ENCODE measurements around the gene TFPT.
A peak's percentile ranks its signal among the peaks of the same experiment; 100 is the strongest.

Gene TFPT

GRCh38 chr19:54154603-54155345 is 39.3 kb upstream of the TFPT start:
- ATAC-seq (replicated peaks): no peak
- DNase-seq: no peak
- H3K9me3 Mint-ChIP-seq: no peaks in the 10 kb centered on the region
- H3K4me3 Mint-ChIP-seq: no peak overlapping the region
- peaks cover 34 to 47% of the 10 kb centered on the region in 2 donors for H3K36me3 Mint-ChIP-seq
- no peak overlapping the region for H3K27ac Mint-ChIP-seq
- H3K4me1 Mint-ChIP-seq: peaks cover 25 to 38% of the 10 kb centered on the region in 2 donors
- no peaks in the 10 kb centered on the region for H3K27me3 Mint-ChIP-seq

DNA sequence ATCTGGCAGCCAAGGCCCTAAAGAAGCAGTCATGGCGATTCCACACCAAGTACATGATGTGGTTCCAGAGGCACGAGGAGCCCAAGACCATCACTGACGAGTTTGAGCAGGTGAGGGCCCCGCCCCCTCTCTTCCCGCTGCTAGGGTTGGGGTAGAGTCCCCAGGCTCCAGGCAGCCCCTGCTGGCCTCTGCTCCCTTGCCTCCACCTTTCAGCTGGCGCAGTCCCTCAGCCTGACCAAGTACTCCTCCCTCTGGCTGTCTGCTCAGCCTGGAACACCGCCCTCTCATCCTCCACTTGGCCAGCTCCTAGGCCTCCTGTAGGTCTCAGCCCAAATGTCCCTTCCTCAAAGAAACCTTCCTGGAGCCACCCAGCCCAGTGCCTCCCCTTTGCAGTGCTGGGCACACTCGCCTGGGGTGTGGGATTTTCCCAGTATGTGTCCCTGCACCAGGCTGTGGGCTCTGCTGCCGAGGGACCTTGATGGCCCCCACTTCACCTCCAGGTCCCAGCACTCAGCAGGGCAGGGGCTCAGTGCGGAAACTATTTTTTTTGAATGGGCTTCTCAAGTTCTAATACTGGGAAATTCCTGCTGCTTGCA is 38.4 kb upstream of the TFPT start:
- Mint-ChIP-seq H3K36me3 (peaks cover 40 to 54% of the 10 kb centered on the region in 2 donors), H3K4me1 (peaks cover 25 to 42% of the 10 kb centered on the region in 2 donors), H3K27ac (peak overlapping the region; percentile 16), H3K9me3 (no peaks in the 10 kb centered on the region), H3K4me3 (no peak overlapping the region), H3K27me3 (no peaks in the 10 kb centered on the region)
- no peak for ATAC-seq (replicated peaks)
- no peak for DNase-seq

GRCh38 chr19:54152878-54153524 is 37.5 kb upstream of the TFPT start:
- Mint-ChIP-seq H3K9me3 (no peaks in the 10 kb centered on the region), H3K4me3 (peak overlapping the region in 1 of 2 donors; percentile 3), H3K36me3 (peaks cover 42 to 53% of the 10 kb centered on the region in 2 donors), H3K27me3 (no peaks in the 10 kb centered on the region), H3K4me1 (peaks cover 17 to 35% of the 10 kb centered on the region in 2 donors), H3K27ac (peak overlapping the region; percentile 49)
- DNase-seq (no peak), ATAC-seq (replicated peaks) (no peak)

GRCh38 chr19:54152267-54152666 is 36.8 kb upstream of the TFPT start:
- Mint-ChIP-seq H3K36me3 (peaks cover 42 to 55% of the 10 kb centered on the region in 2 donors), H3K4me1 (peaks cover 17 to 31% of the 10 kb centered on the region in 2 donors), H3K27ac (no peak overlapping the region), H3K27me3 (no peaks in the 10 kb centered on the region), H3K4me3 (no peak overlapping the region), H3K9me3 (no peaks in the 10 kb centered on the region)
- DNase-seq (no peak), ATAC-seq (replicated peaks) (no peak)

GRCh38 chr19:54151362-54152035 is 36.0 kb upstream of the TFPT start:
- Mint-ChIP-seq H3K9me3 (no peaks in the 10 kb centered on the region), H3K36me3 (peaks cover 45 to 53% of the 10 kb centered on the region in 2 donors), H3K27me3 (no peaks in the 10 kb centered on the region), H3K4me1 (peaks cover 12 to 30% of the 10 kb centered on the region in 2 donors), H3K4me3 (no peak overlapping the region), H3K27ac (peak overlapping the region; percentile 68)
- DNase-seq: no peak
- ATAC-seq (replicated peaks): no peak

DNA sequence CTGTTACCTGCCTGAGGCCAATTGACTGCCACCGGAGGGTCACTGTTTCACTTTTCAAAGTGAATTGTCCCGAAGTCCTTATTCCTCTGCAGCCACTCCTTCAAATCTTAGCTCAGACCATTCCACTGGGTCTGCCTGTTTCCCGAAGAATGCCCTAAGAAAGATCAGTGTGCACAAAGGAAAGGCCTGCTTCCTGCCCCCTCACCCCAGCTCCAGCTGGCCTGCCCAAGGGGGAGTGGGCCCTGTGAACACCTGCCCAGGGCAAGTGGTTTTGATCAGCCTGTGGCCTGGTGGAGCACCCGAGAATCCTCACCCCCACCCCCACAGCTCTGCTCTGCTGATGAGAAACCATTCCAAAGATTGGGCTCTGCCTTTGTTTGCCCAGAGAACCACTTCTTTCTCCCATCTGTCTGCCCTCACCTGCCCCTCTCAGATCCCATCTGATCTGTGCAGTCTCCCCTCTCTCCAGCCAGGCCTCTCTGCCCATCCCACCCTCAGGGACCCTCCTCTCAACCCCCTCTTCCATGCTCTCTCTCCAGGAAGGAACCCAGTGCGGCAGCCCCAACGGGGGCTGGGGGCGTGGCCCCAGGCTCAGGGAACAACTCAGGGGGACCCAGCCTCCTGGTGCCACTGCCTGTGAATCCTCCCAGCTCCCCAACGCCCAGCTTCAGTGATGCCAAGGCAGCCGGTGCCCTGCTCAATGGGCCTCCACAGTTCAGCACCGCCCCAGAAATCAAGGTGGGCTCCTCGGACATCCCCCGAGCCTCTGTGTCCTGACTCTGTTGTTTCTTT is 33.8 kb upstream of the TFPT start:
- Mint-ChIP-seq H3K9me3 (no peaks in the 10 kb centered on the region), H3K27me3 (no peaks in the 10 kb centered on the region), H3K27ac (no peak overlapping the region), H3K36me3 (peaks cover 57 to 61% of the 10 kb centered on the region in 2 donors), H3K4me3 (no peak overlapping the region), H3K4me1 (peaks cover 8 to 24% of the 10 kb centered on the region in 2 donors)
- no peak for DNase-seq
- no peak for ATAC-seq (replicated peaks)

DNA sequence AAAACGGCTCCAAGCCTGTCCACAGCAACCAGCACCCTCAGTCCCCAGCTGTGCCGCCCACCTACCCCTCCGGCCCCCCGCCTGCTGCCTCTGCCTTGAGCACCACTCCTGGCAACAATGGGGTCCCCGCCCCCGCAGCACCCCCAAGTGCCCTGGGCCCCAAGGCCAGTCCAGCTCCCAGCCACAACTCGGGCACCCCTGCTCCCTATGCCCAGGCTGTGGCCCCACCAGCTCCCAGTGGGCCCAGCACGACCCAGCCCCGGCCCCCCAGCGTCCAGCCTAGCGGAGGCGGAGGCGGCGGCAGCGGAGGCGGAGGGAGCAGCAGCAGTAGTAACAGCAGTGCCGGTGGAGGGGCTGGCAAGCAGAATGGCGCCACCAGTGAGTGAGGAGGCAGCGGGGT is 32.7 kb upstream of the TFPT start:
- no peak overlapping the region for H3K27ac Mint-ChIP-seq
- ATAC-seq (replicated peaks) (no peak), DNase-seq (no peak)
- peaks cover 2 to 25% of the 10 kb centered on the region in 2 donors for H3K4me1 Mint-ChIP-seq
- peaks cover 59 to 62% of the 10 kb centered on the region in 2 donors for H3K36me3 Mint-ChIP-seq
- no peaks in the 10 kb centered on the region for H3K9me3 Mint-ChIP-seq
- no peak overlapping the region for H3K4me3 Mint-ChIP-seq
- H3K27me3 Mint-ChIP-seq: no peaks in the 10 kb centered on the region

- Mint-ChIP-seq H3K9me3 (no peaks in the 10 kb centered on the region), H3K4me1 (peaks cover 0 to 23% of the 10 kb centered on the region in 2 donors), H3K27me3 (no peaks in the 10 kb centered on the region), H3K4me3 (no peak overlapping the region), H3K36me3 (peaks cover 60 to 66% of the 10 kb centered on the region in 2 donors), H3K27ac (no peak overlapping the region)
- ATAC-seq (replicated peaks) (no peak), DNase-seq (no peak)
Measured at GRCh38 chr19:54147676-54148075, 32.2 kb upstream of the TFPT start.

GRCh38 chr19:54145541-54146158 is 30.2 kb upstream of the TFPT start:
- Mint-ChIP-seq H3K4me3 (no peak overlapping the region), H3K27ac (no peak overlapping the region), H3K9me3 (no peaks in the 10 kb centered on the region), H3K36me3 (peaks cover 62 to 68% of the 10 kb centered on the region in 2 donors), H3K4me1 (peaks cover 12 to 41% of the 10 kb centered on the region in 2 donors), H3K27me3 (no peaks in the 10 kb centered on the region)
- ATAC-seq (replicated peaks): no peak
- no peak for DNase-seq

GRCh38 chr19:54142166-54142780 is 26.8 kb upstream of the TFPT start:
- no peak overlapping the region for H3K4me3 Mint-ChIP-seq
- H3K4me1 Mint-ChIP-seq: peaks cover 26 to 56% of the 10 kb centered on the region in 2 donors
- H3K27me3 Mint-ChIP-seq: no peaks in the 10 kb centered on the region
- DNase-seq (no peak), ATAC-seq (replicated peaks) (no peak)
- H3K36me3 Mint-ChIP-seq: peaks cover 60 to 62% of the 10 kb centered on the region in 2 donors
- H3K9me3 Mint-ChIP-seq: no peaks in the 10 kb centered on the region
- H3K27ac Mint-ChIP-seq: peak overlapping the region; percentile 54

- no peak overlapping the region for H3K27ac Mint-ChIP-seq
- ATAC-seq (replicated peaks): no peak
- no peak overlapping the region for H3K4me3 Mint-ChIP-seq
- peaks cover 51 to 56% of the 10 kb centered on the region in 2 donors for H3K36me3 Mint-ChIP-seq
- H3K27me3 Mint-ChIP-seq: no peaks in the 10 kb centered on the region
- H3K4me1 Mint-ChIP-seq: peaks cover 30 to 58% of the 10 kb centered on the region in 2 donors
- H3K9me3 Mint-ChIP-seq: no peaks in the 10 kb centered on the region
- no peak for DNase-seq
Measured at GRCh38 chr19:54141356-54141755, 25.9 kb upstream of the TFPT start.

GRCh38 chr19:54138489-54139256 is 23.2 kb upstream of the TFPT start:
- Mint-ChIP-seq H3K4me1 (peaks cover 36 to 58% of the 10 kb centered on the region in 2 donors), H3K27ac (peak overlapping the region; percentile 95), H3K4me3 (peak overlapping the region; percentile 81 to 89), H3K36me3 (peaks cover 37 to 45% of the 10 kb centered on the region in 2 donors), H3K27me3 (no peaks in the 10 kb centered on the region), H3K9me3 (no peaks in the 10 kb centered on the region)
- no peak for ATAC-seq (replicated peaks)
- DNase-seq: no peak
